ENCODE measurements around the gene TEX26.

TEX26 gene

GRCh38 chr13:30978981-30979956, 46.8 kb downstream of the TEX26 start:
- DNase-seq = peak; percentile 72

GRCh38 chr13:30982506-30982905, 50.0 kb downstream of the TEX26 start:
- DNase-seq = no peak

- DNase-seq = no peak
Measured at GRCh38 chr13:30982906-30983305, 50.5 kb downstream of the TEX26 start.

GRCh38 chr13:30983431-30983830, 51.0 kb downstream of the TEX26 start:
- DNase-seq = no peak

GRCh38 chr13:30984620-30985019, 52.2 kb downstream of the TEX26 start:
- no peak for DNase-seq

- no peak for DNase-seq
Measured at GRCh38 chr13:30985637-30986205, 53.3 kb downstream of the TEX26 start.

DNA sequence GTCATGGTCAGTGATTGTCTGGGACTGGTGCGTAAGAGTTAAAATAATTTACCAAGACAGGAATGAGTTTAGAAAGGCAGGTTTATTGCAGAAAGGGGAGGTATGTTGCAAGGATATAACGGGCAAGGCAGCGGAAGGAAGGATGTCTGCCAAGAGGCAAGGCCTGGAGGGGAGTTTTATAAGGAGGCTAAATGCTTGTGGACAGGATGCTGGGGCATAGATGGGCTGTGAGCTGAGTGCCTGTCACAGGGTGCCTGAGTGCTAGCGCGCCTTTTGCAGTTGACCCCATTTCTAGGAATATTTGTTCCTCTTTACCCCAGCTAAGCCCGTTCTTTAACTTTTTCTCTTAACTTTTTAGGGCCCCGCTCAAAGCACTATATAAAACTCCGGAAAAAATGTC, 58.7 kb downstream of the TEX26 start:
- no peak for DNase-seq

- no peak for DNase-seq
Measured at GRCh38 chr13:30991922-30992321, 59.5 kb downstream of the TEX26 start.

DNA sequence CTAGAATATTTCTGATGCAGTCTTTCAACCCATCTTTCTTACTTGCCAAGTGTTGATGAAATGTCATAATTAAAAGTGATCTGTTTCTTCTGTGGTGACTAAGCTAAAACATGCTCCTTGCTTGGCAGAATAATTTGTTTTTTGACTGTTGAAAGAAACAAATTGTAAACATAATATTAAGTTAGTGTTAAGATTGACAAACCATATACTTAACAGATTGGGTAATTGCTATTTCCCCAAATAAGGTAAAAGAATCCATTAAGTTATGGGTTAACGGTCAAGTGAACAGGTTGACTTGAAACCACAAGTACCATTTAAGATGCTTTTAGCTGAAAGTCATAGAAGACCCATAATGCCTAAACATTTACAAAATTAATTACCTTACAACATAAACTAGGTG, 62.9 kb downstream of the TEX26 start:
- DNase-seq = no peak

- no peak for DNase-seq
Measured at GRCh38 chr13:30997697-30998096, 65.2 kb downstream of the TEX26 start.

DNA sequence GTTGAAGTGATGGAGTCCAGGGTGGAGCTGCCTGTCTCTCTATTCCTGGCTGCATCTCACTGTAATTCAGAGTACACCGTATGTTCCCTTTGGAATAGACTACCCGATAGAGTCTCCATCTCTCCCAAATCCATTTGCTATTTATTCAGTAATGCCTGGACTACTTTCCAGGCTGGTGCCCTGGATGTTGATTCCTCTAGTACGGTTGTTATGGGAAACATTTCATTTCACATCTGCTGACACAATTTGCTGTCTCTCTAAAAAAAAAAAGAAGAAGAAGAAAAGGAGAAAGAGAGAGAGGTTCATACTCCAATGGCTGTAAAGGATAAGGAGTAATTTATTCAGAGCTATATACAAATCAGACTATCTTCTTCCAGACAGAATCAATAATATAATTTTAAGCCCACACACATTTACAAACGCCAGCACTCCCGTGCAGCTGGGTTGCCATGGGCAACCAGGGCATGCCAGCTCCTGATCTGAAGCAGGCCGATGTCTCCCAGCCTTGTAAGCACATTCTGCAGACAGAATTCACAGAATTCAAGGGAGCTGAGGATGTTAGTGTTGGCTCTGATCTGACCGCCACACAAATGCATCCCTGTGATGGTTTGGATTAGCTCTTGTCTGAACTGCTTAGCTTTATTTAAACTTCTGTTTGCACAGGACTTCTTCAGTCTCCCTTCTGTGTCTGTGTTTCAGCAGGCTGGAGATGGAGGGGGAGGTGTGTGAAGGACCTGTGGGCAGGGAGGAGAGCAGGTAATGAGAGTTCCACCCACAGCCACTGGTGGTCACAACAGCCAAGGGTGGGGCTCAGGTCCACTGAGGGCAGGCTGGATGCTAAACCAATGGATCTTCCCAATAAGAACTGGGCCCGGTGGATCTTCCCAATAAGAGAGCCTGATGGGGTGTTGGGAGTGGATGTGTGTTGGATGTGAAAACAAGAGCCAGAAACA, 66.0 kb downstream of the TEX26 start:
- DNase-seq = no peak

DNA sequence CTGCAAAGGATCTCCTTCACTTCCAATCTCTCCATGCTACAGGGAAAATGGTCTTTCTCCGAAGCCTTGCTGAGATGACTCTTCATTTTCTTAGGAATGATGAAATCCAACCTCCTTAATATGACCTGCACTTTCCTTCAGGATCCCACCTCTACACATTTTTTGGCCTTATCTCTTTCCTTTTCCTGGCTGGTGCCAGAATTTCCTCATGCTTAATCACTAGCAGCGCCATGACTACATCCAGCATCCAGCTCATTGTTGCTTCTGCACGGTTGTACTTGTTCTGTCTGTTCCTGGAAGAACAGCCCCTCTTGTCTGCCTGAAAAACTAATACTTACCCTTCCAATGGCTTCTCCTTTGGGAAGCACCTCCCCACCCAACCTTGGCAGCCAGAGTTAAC, 68.4 kb downstream of the TEX26 start:
- no peak for DNase-seq

- no peak for DNase-seq
Measured at GRCh38 chr13:31001647-31002046, 69.2 kb downstream of the TEX26 start.

DNA sequence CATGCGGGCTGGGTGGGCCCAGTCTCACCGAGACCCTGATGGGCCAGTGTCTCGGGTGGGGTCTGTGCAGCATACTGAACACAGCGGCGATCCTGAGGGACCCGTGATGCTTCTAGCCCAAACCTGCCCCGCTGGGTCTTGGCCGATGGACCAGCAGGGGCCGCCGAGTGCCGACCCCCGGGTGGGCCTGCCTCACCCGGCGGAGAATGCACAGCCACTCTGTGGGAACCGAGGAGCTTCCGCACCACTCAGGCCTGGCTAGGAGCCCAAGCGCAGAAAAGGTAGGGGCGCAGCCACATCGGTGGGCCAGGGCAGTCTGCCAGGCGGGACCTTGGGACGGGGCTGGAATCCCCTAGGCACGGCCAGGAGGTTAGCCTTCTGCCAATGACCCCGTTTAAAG, 72.6 kb downstream of the TEX26 start:
- DNase-seq = no peak

DNA sequence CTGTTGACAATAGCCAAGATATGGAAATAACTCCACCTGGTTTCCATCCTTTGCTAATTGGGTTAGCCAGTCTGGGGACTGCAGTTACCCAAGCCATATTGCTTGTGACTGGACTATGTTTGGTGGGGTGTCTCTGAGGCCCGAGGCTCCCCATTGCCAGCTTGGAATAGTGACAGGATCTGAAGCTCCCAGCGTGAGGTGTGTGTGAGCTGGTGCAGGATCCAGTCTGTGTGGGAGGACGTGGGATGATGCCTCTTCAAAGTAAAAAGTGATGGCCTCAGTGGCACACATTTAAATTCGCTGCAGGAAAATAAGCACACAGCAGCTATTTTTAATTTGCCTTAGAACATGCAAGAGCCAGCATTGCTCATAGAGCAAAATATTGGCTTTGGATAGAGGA, 75.0 kb downstream of the TEX26 start:
- DNase-seq = no peak

DNA sequence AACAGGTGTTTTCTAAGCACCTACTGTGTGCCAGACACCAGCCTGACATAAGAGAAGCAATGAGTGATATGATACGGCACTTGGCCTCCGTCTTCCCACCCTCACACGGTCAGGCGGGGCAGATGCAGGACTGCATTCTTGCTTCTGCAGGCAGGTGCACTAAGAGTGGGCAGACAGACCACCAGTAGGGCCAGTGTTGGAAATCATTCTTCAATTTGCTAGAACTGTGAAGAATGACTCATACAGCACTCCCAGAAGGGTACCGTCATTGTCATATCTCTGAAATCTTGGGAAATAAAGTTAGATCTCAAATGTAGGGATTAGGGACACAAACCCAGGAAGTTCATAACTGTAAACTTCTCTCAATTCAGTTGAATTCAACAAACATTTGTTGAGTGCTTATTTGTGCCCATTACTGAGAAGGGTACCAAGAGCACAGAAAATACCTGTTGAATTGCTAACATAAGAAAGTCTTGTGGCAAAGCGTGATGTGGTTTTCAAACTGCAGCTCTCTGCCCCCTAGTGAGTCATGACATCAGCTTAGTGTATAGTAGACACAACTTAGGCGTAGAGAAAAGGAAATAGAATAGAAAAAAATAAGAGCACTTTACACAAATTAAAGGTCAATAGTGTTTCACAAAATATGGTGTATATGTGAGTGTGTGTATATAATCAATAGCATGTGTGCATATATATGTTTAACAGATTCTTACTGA, 76.1 kb downstream of the TEX26 start:
- no peak for DNase-seq

- no peak for DNase-seq
Measured at GRCh38 chr13:31009166-31009565, 76.7 kb downstream of the TEX26 start.

DNA sequence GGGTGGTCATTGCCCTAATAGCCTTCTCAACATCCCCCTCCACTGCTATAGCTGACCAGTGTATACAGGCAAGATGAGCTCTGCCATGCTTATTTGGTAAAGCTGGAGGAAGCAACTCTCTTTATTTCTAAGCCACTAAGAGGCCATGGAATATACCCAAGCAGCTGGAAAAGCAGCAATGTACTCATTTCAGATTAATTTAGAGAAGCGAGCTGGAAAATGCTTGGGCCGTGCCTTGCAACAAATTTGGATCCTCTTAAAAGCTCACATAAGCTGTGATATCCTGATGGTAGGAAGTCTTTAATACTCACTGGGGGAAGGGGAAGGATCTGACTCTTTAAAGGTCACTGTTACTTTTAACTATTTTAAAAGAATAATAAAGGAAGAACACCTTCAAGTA, 77.8 kb downstream of the TEX26 start:
- DNase-seq = no peak

GRCh38 chr13:31011193-31011860, 78.9 kb downstream of the TEX26 start:
- DNase-seq = no peak

- no peak for DNase-seq
Measured at GRCh38 chr13:31011901-31012654, 79.6 kb downstream of the TEX26 start.

DNA sequence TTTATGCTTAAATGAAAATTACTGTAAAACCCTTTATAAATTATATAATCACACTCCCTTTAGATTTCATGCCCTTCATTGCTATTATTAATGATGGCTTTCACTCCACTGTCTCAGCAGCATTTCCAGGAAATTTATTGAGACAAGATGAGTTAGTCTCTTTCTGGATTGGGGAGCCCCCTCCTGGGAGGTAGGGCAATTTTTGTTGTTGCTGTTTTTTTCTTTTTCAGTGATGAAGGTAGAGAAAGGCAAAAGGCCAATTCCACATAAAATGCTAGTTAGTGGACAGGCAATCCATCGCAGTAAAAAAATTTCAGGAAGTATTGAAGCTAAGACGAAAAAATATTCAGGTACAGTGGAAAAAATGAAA, 80.2 kb downstream of the TEX26 start:
- no peak for DNase-seq

All from activated CD8-positive, alpha-beta memory T cell treated with anti-CD3 and anti-CD28 coated beads for 24 hours (primary cell).